ENCODE measurements around the gene CCDC6.
A peak's percentile ranks its signal among the peaks of the same experiment; 100 is the strongest.

- TF ChIP-seq TAF1 (IDR thresholded peaks at IDR 0.05; ENCODE audit: low read depth): no peak
- TF ChIP-seq CTCF (IDR thresholded peaks at IDR 0.05; ENCODE audit: poor library complexity, severe bottlenecking): peak; percentile 39
- TF ChIP-seq POLR2AphosphoS5 (IDR thresholded peaks at IDR 0.05): no peak
- peak; percentile 12 for TF ChIP-seq SMC3 (conservative IDR thresholded peaks at IDR 0.05; ENCODE audit: poor library complexity)
- TF ChIP-seq EP300 (conservative IDR thresholded peaks at IDR 0.05; ENCODE audit: poor library complexity, severe bottlenecking): no peak
- TF ChIP-seq EZH2 (IDR thresholded peaks at IDR 0.05; ENCODE audit: borderline replicate concordance, insufficient read depth, low read length, poor library complexity, severe bottlenecking): no peak
- TF ChIP-seq RAD21 (conservative IDR thresholded peaks at IDR 0.05): peak; percentile 20
- no peak for TF ChIP-seq MXI1 (conservative IDR thresholded peaks at IDR 0.05; ENCODE audit: poor library complexity, severe bottlenecking)
These were observed 101.3 kb downstream of the CCDC6 start for GRCh38 chr10:59805014-59805413.

All from neural cell (in vitro differentiated cells).